Lower lobe of right lung (tissue), 2 donors: ENCODE data around the gene C1orf21. TPM values are rescaled to one million over a fixed set of nuclear protein-coding genes. Genes with fewer than 3 reads are reported as not detected.

Experiments
- ATAC-seq, 2 donors: fragments of 200-7000 bp; cut with Tn5 transposase; one replicate each; pipeline ENCODE4 v1.9.1; 2020 to 2022; ENCODE audit warnings: mild to moderate bottlenecking in 2 of 2, moderate library complexity in 2 of 2
- DNase-seq: peaks from one replicate; pipeline ENCODE4 v3.0.0-alpha.2; 2020
- H3K27ac ChIP-seq: fragments of 200-600 bp; one replicate; pipeline ENCODE4 v1.8.0; 2022
- H3K27me3 ChIP-seq: fragments of 200-600 bp; one replicate; pipeline ENCODE4 v1.8.0; 2022; ENCODE audit warnings: low read depth
- H3K36me3 ChIP-seq: fragments of 200-600 bp; one replicate; pipeline ENCODE4 v1.8.0; 2022; ENCODE audit warnings: mild to moderate bottlenecking
- H3K4me1 ChIP-seq: fragments of 200-600 bp; one replicate; pipeline ENCODE4 v1.8.0; 2022
- H3K4me3 ChIP-seq: fragments of 200-600 bp; one replicate; pipeline ENCODE4 v1.8.0; 2022; ENCODE audit warnings: mild to moderate bottlenecking
- H3K9me3 ChIP-seq: fragments of 200-600 bp; one replicate; pipeline ENCODE4 v1.8.0; 2022
- intact Hi-C: fragments of 100-400 bp; cut with DNase I; formaldehyde crosslinking; loops from one replicate; pipeline ENCODE4 v1.11.0; 2022
- total RNA-seq: library from RNA; stranded (reverse); fragmentation: NEBNext Ultra II Directional; extraction: Animal tissue kit (Norgen Biotek cat#: 25700); gene quantifications from one replicate; pipeline ENCODE4 v1.2.1, GENCODE V29; 2021
- TF ChIP-seq, protein P1 (sequence below): fragments of 200-600 bp; IDR thresholded peaks from one replicate; pipeline ENCODE4 v1.8.0; 2022; ENCODE audit warnings: antibody characterized with exemption, mild to moderate bottlenecking
- donor health status: DM: no; HTN: yes; CAD: no; lungs with severe emphysema.

Gene C1orf21
- total RNA-seq, 1 donor from 2014 or later = 70.8 TPM

DNA sequence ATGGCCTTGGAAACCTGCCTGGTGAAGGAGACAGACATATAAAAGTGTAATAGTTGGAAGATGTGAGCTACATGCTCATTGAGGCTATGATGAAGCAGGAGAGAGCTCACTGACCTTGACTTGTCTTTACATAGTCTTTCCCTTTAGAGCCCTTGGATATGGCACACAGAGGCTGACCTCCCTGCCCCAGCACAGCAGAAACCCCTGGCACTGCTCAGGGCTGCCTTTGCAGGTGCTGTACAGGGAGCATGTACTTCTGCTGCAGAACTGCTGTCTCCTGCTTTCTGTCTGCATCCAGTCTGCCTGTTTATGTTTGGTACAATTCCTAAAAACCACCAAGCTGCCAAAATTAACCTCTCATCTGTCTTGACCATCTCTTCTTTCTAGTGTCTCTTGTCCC is 80.5 kb downstream of the C1orf21 start:
- Histone ChIP-seq H3K36me3 (no peaks in the 10 kb centered on the region), H3K27me3 (no peaks in the 10 kb centered on the region), H3K4me1 (peaks cover 2% of the 10 kb centered on the region), H3K9me3 (no peaks in the 10 kb centered on the region), H3K27ac (no peak overlapping the region), H3K4me3 (no peak overlapping the region)
- no peak for ATAC-seq
- DNase-seq = no peak
- intact Hi-C loops = no loop called here
- TF ChIP-seq, protein P1, sequence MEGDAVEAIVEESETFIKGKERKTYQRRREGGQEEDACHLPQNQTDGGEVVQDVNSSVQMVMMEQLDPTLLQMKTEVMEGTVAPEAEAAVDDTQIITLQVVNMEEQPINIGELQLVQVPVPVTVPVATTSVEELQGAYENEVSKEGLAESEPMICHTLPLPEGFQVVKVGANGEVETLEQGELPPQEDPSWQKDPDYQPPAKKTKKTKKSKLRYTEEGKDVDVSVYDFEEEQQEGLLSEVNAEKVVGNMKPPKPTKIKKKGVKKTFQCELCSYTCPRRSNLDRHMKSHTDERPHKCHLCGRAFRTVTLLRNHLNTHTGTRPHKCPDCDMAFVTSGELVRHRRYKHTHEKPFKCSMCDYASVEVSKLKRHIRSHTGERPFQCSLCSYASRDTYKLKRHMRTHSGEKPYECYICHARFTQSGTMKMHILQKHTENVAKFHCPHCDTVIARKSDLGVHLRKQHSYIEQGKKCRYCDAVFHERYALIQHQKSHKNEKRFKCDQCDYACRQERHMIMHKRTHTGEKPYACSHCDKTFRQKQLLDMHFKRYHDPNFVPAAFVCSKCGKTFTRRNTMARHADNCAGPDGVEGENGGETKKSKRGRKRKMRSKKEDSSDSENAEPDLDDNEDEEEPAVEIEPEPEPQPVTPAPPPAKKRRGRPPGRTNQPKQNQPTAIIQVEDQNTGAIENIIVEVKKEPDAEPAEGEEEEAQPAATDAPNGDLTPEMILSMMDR = no peak

DNA sequence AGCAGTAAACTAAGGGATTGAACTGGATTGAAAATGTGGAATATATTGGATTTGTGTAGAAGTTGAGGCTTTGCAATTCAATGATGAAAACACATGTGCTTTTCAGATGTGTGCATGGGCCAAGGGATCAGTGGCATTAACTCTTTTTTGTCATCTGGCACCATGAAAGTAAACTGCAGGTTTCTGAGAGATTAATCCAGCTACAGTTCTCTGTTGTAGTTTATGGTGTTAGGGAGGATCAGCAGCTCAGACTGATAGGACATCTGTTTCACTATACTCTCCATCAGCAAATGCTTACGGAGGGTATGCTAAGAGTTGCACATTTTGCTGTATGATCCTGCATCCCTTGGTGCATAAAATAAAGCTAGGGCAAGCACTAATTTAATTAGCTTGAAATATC is 82.6 kb downstream of the C1orf21 start:
- H3K9me3 ChIP-seq = peaks cover 7% of the 10 kb centered on the region
- no peaks in the 10 kb centered on the region for H3K36me3 ChIP-seq
- DNase-seq = no peak
- intact Hi-C loops = no loop called here
- TF ChIP-seq, protein P1 = no peak
- ATAC-seq = no peak
- H3K27ac ChIP-seq = no peak overlapping the region
- no peaks in the 10 kb centered on the region for H3K27me3 ChIP-seq
- no peaks in the 10 kb centered on the region for H3K4me1 ChIP-seq
- no peak overlapping the region for H3K4me3 ChIP-seq

DNA sequence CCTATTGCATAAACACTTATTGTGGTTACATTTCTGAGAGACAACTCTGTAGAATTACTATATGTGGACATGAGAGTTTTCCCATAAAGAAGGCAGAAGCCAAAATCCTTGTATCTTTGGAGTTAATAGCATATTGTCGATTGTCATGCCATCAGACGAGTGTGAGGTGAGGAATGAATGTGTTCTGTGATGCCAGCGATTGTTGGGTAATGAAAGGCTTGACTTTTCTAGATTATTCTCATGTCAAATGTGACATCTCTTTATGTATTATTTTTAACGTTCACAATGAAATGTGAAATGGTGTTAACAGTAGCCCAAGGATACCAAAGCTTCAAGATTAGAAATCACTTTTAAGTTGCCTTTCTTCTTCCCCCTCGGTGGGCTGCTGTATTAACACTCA is 84.9 kb downstream of the C1orf21 start:
- no peaks in the 10 kb centered on the region for H3K27me3 ChIP-seq
- no peaks in the 10 kb centered on the region for H3K4me1 ChIP-seq
- H3K9me3 ChIP-seq = peaks cover 15% of the 10 kb centered on the region
- H3K27ac ChIP-seq = no peak overlapping the region
- intact Hi-C loops = no loop called here
- H3K36me3 ChIP-seq = no peaks in the 10 kb centered on the region
- TF ChIP-seq, protein P1 = no peak
- H3K4me3 ChIP-seq = no peak overlapping the region
- DNase-seq = no peak
- no peak for ATAC-seq

DNA sequence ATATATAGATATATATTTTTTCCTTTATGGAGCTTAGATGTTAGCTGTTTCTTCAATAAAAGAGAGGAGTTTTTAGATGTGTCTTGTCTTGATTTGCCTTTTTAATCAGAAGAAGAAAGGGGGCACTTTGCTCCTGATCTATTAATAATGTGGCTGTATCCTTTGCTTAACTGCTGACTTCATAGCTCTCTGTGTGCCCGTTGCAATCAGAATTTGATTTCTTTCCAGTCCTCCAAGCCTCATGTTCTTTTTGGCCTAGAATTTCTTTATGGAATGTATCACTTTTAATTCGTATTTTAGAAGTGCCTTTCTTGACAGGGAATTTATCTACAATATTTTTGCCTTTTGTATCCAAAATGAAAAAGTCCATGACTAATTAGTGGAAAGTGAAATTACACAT is 85.3 kb downstream of the C1orf21 start:
- intact Hi-C loops = no loop called here
- Histone ChIP-seq H3K36me3 (no peaks in the 10 kb centered on the region), H3K4me1 (no peaks in the 10 kb centered on the region), H3K4me3 (no peak overlapping the region), H3K27me3 (no peaks in the 10 kb centered on the region), H3K9me3 (peaks cover 15% of the 10 kb centered on the region), H3K27ac (no peak overlapping the region)
- TF ChIP-seq, protein P1 = no peak
- DNase-seq (no peak), ATAC-seq (no peak)

DNA sequence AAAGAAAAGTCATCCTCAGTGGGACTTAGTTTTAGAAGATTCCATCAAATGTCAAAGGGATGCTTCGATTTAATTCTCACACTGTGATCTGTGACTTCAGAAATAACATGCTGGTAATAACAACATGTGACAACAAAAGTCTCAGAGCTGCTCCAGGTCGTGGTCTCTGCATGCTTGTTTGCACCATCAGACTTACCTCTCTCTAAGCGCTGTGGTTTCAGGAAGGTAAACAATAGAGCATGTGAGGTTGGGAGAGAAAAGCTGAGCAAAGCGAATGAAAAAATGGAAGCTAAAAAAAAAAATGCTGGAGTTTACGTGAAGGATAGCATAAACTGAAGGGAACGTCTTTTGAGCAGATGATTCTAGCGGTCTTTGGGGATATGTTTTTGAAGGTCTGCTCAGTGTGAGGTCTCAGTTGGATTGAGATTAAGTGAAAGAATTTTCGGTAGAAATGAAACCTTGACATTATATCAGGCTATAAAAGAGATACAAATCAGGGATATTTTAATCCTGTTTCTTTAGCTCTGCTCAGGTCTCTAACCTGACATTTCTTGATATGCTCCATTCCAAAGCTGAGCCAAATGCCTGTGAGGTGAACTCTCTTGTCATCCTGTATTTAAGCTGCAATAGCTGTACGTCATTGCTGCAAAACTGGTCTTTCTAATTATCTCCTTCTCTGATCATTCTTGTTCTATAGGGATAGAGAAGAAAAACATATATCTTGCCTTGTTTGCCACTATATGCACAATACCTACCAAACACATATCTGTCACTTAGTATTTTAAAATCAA is 86.5 kb downstream of the C1orf21 start:
- Histone ChIP-seq H3K36me3 (no peaks in the 10 kb centered on the region), H3K27me3 (no peaks in the 10 kb centered on the region), H3K4me3 (no peak overlapping the region), H3K4me1 (no peaks in the 10 kb centered on the region), H3K27ac (no peak overlapping the region), H3K9me3 (peaks cover 15% of the 10 kb centered on the region)
- no peak for DNase-seq
- ATAC-seq = no peak
- TF ChIP-seq, protein P1 = no peak
- intact Hi-C loops = no loop called here
